Activated T-cell treated with anti-CD3 and anti-CD28 coated beads for 48 hours (primary cell): ENCODE results near the gene CAVIN2.
A peak's percentile ranks its signal among the peaks of the same experiment; 100 is the strongest.

Experiments
- DNase-seq: peaks from one replicate; pipeline ENCODE4 v3.0.0-alpha.2; 2020; ENCODE audit warnings: low read depth

Gene CAVIN2

GRCh38 chr2:191839918-191840804 lies 6.7 kb downstream of the CAVIN2 start:
- DNase-seq = no peak

- no peak for DNase-seq
These were observed 8.4 kb downstream of the CAVIN2 start for GRCh38 chr2:191838526-191838925.

- DNase-seq = no peak
These were observed 9.8 kb downstream of the CAVIN2 start for GRCh38 chr2:191836853-191837769.

- DNase-seq = no peak
These were observed 10.4 kb downstream of the CAVIN2 start for GRCh38 chr2:191836471-191836852.

- DNase-seq = no peak
These were observed 11.1 kb downstream of the CAVIN2 start for GRCh38 chr2:191835539-191836350.

- DNase-seq = no peak
These were observed 11.8 kb downstream of the CAVIN2 start for GRCh38 chr2:191835100-191835499.

- no peak for DNase-seq
These were observed 13.5 kb downstream of the CAVIN2 start for GRCh38 chr2:191833356-191833755.

GRCh38 chr2:191832668-191833067 lies 14.2 kb downstream of the CAVIN2 start:
- DNase-seq = no peak

GRCh38 chr2:191831410-191831994 lies 15.4 kb downstream of the CAVIN2 start:
- DNase-seq = no peak

- DNase-seq = no peak
These were observed 22.5 kb downstream of the CAVIN2 start for GRCh38 chr2:191824398-191824797.

- no peak for DNase-seq
These were observed 25.8 kb downstream of the CAVIN2 start for GRCh38 chr2:191821078-191821477.

- DNase-seq = no peak
These were observed 28.1 kb downstream of the CAVIN2 start for GRCh38 chr2:191818725-191819350.

GRCh38 chr2:191818133-191818532 lies 28.8 kb downstream of the CAVIN2 start:
- no peak for DNase-seq

GRCh38 chr2:191815010-191815409 lies 31.9 kb downstream of the CAVIN2 start:
- DNase-seq = no peak

GRCh38 chr2:191813943-191814342 lies 32.9 kb downstream of the CAVIN2 start:
- DNase-seq = no peak

GRCh38 chr2:191811807-191812602 lies 34.9 kb downstream of the CAVIN2 start:
- peak; percentile 21 for DNase-seq

- DNase-seq = no peak
These were observed 40.5 kb downstream of the CAVIN2 start for GRCh38 chr2:191806396-191806795.

- DNase-seq = no peak
These were observed 42.1 kb downstream of the CAVIN2 start for GRCh38 chr2:191804766-191805165.

- DNase-seq = no peak
These were observed 43.9 kb downstream of the CAVIN2 start for GRCh38 chr2:191803007-191803406.

GRCh38 chr2:191802180-191802579 lies 44.7 kb downstream of the CAVIN2 start:
- DNase-seq = no peak
